ENCODE data around the gene OXT. TPM values are rescaled to one million over a fixed set of nuclear protein-coding genes. Genes with fewer than 3 reads are reported as not detected.
"Not testable (repeated sequence)": the region's sequence is repeated elsewhere in the genome, so short reads cannot be mapped to it uniquely, and the experiment has no call there.

OXT gene
- total RNA-seq, 1 experiment from 2014 or later, result not detected

- no peak for DNase-seq (ENCODE audit: low spot score)
These were observed 38.2 kb downstream of the OXT start for GRCh38 chr20:3109350-3110302.

DNA sequence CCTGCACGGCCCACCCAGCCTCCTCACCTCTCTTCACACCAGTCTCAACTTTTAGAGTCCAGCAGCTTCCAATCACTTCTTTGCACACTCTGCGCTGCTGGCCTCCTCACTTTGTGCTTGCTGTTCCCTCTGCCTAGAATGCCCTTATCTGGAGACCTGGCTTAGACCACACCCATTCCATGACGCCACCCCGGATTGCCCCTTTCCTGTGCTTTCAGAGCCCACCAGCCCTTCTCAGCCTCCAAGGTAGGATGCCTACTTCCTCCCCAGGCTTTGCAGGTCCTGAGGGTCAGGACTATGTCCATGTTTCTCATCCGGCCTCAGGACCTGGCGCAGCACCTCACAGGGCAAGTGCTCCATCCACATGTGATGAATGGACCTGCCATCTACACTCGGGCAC lies 40.1 kb downstream of the OXT start:
- DNase-seq (ENCODE audit: low spot score), result no peak

- DNase-seq (ENCODE audit: low spot score), result no peak
These were observed 40.6 kb downstream of the OXT start for GRCh38 chr20:3111995-3112394.

DNA sequence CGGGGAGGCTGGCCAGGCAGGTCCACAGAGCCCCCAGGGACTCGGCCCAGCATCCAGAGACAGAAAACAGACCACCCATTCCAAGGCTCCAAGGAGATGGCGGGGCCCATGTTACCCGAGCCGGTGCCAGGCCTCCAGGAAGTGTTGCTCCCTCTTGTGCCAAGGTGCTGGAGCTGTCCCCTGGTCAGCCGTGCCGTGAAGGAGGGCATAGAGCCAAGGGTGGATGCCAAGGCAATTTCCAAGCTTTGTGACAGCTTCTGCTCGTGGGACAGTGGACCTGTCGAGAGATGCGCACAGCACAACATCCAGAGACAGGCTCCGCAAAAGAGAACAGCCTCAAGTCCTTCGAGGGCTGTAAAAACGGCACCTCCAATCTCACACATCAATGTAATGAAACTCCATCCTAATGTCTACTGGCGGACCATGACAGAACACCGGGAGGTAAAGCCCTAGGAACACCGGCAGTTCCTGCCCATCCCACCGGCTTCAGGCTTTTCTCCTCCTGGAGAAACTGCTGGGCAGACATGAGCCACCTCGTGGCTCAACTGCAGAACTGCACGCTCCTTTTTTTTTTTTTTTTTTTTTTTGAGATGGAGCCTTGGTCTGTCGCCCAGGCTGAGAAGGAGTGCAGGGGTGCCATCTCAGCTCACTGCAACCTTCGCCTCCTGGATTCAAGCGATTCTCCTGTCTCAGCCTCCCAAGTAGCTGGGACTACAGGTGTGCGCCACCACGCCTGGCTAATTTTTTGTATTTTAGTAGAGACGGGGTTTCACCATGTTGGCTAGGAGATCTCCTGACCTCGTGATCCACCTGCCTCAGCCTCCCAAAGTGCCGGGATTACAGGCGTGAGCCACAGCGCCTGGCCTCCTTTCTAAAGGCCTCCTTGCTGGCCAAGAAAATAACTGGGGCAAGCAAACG lies 44.0 kb downstream of the OXT start:
- peak; percentile 55 for DNase-seq (ENCODE audit: low spot score)

GRCh38 chr20:3116341-3116740 lies 44.9 kb downstream of the OXT start:
- DNase-seq (ENCODE audit: low spot score), result no peak

GRCh38 chr20:3117839-3118379 lies 46.5 kb downstream of the OXT start:
- not testable (repeated sequence) for DNase-seq (ENCODE audit: low spot score)

GRCh38 chr20:3119044-3119443 lies 47.6 kb downstream of the OXT start:
- DNase-seq (ENCODE audit: low spot score), result no peak

- DNase-seq (ENCODE audit: low spot score), result no peak
These were observed 50.0 kb downstream of the OXT start for GRCh38 chr20:3121271-3121911.

Other genes starting within 250 kb of the OXT start
- gene PCED1A, start 231.0 kb upstream of the OXT start, total RNA-seq (2014; rRNA removed; shearing (Covaris generic)), result 34.4 and 37.6 TPM in 2 replicates
- gene VPS16, start 230.9 kb upstream of the OXT start, total RNA-seq (2014; rRNA removed; shearing (Covaris generic)), result 25.2 and 36.0 TPM in 2 replicates
- 16.3 and 17.6 TPM in 2 replicates for gene PTPRA, start 198.1 kb upstream of the OXT start, total RNA-seq (2014; rRNA removed; shearing (Covaris generic))
- not detected in 2 replicates for gene GNRH2, start 28.0 kb upstream of the OXT start, total RNA-seq (2014; rRNA removed; shearing (Covaris generic))
- 150 and 154 TPM in 2 replicates for gene MRPS26, start 25.6 kb upstream of the OXT start, total RNA-seq (2014; rRNA removed; shearing (Covaris generic))
- gene AVP, start 13.1 kb downstream of the OXT start, total RNA-seq (2014; rRNA removed; shearing (Covaris generic)), result not detected in 2 replicates
- 11.3 and 11.9 TPM in 2 replicates for gene FASTKD5, start 88.2 kb downstream of the OXT start, total RNA-seq (2014; rRNA removed; shearing (Covaris generic))
- gene UBOX5, start 88.2 kb downstream of the OXT start, total RNA-seq (2014; rRNA removed; shearing (Covaris generic)), result 5.0 and 5.4 TPM in 2 replicates
- 6.5 and 6.6 TPM in 2 replicates for gene LZTS3, start 101.9 kb downstream of the OXT start, total RNA-seq (2014; rRNA removed; shearing (Covaris generic))
- gene DDRGK1, start 133.1 kb downstream of the OXT start, total RNA-seq (2014; rRNA removed; shearing (Covaris generic)), result 45.8 and 55.5 TPM in 2 replicates
- gene ITPA, start 137.9 kb downstream of the OXT start, total RNA-seq (2014; rRNA removed; shearing (Covaris generic)), result 132 and 133 TPM in 2 replicates
- gene SLC4A11, start 167.6 kb downstream of the OXT start, total RNA-seq (2014; rRNA removed; shearing (Covaris generic)), result 1.3 and 1.8 TPM in 2 replicates

All from HT-29 (cell line).